ENCODE data around the gene NDUFS2. TPM values are rescaled to one million over a fixed set of nuclear protein-coding genes. Genes with fewer than 3 reads are reported as not detected.

Gene NDUFS2
- total and polyA plus RNA-seq, 9 of the 15 experiments (the other 6 are each of a cell fraction or from before 2014, with no cell fraction given): 70.0 to 176 (median 141) TPM

DNA sequence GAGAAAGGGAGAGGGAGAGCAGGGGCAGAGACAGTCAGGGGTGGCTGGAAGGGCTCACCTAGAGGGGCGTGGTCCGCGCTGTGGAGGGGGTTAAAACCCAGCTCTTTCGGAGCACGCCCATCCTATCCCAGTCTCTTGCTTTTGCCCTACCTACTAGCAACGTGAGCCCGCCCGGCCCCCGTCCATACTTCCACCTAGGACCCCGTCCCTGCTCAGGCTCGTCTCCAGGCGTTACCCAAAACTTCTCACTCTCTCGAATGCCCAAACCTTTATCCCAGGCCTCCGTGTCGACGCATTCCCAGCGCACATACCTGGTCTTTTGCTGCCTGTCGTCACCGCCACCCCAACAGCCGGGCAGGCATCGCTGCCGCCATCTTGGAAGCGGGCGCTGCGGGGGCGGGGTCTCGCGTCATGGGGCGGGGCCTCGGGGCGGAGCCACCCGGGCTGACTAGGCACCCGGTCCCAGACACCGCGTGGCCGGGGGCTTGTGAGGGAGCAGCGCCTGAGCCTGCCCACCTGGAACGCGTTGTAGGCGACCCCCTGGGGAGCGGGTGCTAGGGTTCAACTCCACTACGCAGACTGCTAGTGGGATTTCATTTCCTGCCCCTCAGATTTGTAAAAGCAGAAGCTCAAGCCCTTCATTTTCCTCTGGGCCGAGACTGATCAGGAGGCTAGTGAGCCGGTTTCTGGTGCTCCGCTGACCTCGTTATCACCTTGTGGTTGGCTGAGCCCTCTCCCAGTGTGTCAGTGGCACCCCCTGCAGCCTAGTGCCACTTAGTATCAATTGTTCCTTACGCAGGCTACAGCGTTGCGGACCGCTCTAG is 24.8 kb upstream of the NDUFS2 start, which contains the start of gene B4GALT3 (continued):
- peak; percentile 49 for TF ChIP-seq CCNT2 (IDR thresholded peaks at IDR 0.05; ENCODE audit: borderline replicate concordance, extremely low read depth, insufficient read length, low read depth, low read length)
- TF ChIP-seq POLR3A (IDR thresholded peaks at IDR 0.05; ENCODE audit: borderline replicate concordance, extremely low read depth, insufficient read depth, insufficient read length): no peak
- TF ChIP-seq NR2F6 (CRISPR knock-in tag; IDR thresholded peaks at IDR 0.05): 0 out of 2 replicates have a peak, but pooled peaks have one; percentile 9
- TF ChIP-seq, protein P1, sequence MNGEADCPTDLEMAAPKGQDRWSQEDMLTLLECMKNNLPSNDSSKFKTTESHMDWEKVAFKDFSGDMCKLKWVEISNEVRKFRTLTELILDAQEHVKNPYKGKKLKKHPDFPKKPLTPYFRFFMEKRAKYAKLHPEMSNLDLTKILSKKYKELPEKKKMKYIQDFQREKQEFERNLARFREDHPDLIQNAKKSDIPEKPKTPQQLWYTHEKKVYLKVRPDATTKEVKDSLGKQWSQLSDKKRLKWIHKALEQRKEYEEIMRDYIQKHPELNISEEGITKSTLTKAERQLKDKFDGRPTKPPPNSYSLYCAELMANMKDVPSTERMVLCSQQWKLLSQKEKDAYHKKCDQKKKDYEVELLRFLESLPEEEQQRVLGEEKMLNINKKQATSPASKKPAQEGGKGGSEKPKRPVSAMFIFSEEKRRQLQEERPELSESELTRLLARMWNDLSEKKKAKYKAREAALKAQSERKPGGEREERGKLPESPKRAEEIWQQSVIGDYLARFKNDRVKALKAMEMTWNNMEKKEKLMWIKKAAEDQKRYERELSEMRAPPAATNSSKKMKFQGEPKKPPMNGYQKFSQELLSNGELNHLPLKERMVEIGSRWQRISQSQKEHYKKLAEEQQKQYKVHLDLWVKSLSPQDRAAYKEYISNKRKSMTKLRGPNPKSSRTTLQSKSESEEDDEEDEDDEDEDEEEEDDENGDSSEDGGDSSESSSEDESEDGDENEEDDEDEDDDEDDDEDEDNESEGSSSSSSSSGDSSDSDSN (IDR thresholded peaks at IDR 0.05; ENCODE audit: borderline replicate concordance in 1 of 2, low read depth in 2 of 2, low read length in 2 of 2): 0 out of 4 replicates have a peak, but pooled peaks of 1 of the 2 experiments have one; percentile 50
- peak; percentile 51; the same call in 1 of the 2 replicates for TF ChIP-seq GATA2 (CRISPR knock-in tag; IDR thresholded peaks at IDR 0.05)
- TF ChIP-seq POLR2H (tag; IDR thresholded peaks at IDR 0.05; ENCODE audit: low read depth): peak; percentile 88
- TF ChIP-seq MYC (IDR thresholded peaks at IDR 0.05; ENCODE audit: low read depth, low read length): peak; percentile 98
- peak; percentile 79 for TF ChIP-seq MYC (CRISPR knock-in tag; IDR thresholded peaks at IDR 0.05; ENCODE audit: borderline replicate concordance, low read depth)
- TF ChIP-seq ZSCAN32 (CRISPR knock-in tag; IDR thresholded peaks at IDR 0.05): no peak
- no peak for TF ChIP-seq ZC3H11A (IDR thresholded peaks at IDR 0.05; ENCODE audit: low read depth, low read length)
- peak; percentile 43 for TF ChIP-seq NFE2 (IDR thresholded peaks at IDR 0.05; ENCODE audit: low read depth)
- TF ChIP-seq EP300 (IDR thresholded peaks at IDR 0.05; ENCODE audit: low read length): peak; percentile 61
- peak; percentile 94 for TF ChIP-seq SUPT5H (IDR thresholded peaks at IDR 0.05)
- peak; percentile 84; the same call in 1 of the 2 replicates for TF ChIP-seq KDM2B (CRISPR knock-in tag; IDR thresholded peaks at IDR 0.05)
- TF ChIP-seq ZNF589 (CRISPR knock-in tag; IDR thresholded peaks at IDR 0.05; ENCODE audit: low read depth): peak; percentile 49; the same call in 1 of the 2 replicates
- peak; percentile 76; the same call in 1 of the 2 replicates for TF ChIP-seq TOE1 (IDR thresholded peaks at IDR 0.05; ENCODE audit: borderline replicate concordance)
- 0 out of 2 replicates have a peak, but pooled peaks have one; percentile 15 for TF ChIP-seq TOE1 (CRISPR knock-in tag; IDR thresholded peaks at IDR 0.05; ENCODE audit: borderline replicate concordance, low read depth)
- peak; percentile 90 for TF ChIP-seq SMAD4 (CRISPR knock-in tag; conservative IDR thresholded peaks at IDR 0.05)
- TF ChIP-seq, protein P2, sequence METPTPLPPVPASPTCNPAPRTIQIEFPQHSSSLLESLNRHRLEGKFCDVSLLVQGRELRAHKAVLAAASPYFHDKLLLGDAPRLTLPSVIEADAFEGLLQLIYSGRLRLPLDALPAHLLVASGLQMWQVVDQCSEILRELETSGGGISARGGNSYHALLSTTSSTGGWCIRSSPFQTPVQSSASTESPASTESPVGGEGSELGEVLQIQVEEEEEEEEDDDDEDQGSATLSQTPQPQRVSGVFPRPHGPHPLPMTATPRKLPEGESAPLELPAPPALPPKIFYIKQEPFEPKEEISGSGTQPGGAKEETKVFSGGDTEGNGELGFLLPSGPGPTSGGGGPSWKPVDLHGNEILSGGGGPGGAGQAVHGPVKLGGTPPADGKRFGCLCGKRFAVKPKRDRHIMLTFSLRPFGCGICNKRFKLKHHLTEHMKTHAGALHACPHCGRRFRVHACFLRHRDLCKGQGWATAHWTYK (CRISPR knock-in tag; IDR thresholded peaks at IDR 0.05): 0 out of 2 replicates have a peak, but pooled peaks have one; percentile 43
- peak; percentile 57 for TF ChIP-seq SMC3 (conservative IDR thresholded peaks at IDR 0.05; ENCODE audit: insufficient read depth, low read depth, low read length)
- peak in 1 of 2 experiments; percentile 76; a peak in 1 of 3 replicates for TF ChIP-seq CBX3 (IDR thresholded peaks at IDR 0.05; ENCODE audit: borderline replicate concordance in 1 of 2, low read length in 2 of 2)
- TF ChIP-seq HNRNPUL1 (IDR thresholded peaks at IDR 0.05; ENCODE audit: low read length): no peak
- TF ChIP-seq ZNF584 (CRISPR knock-in tag; IDR thresholded peaks at IDR 0.05; ENCODE audit: low read depth): 0 out of 2 replicates have a peak, but pooled peaks have one; percentile 32
- peak; percentile 90 for TF ChIP-seq ZNF24 (IDR thresholded peaks at IDR 0.05)
- TF ChIP-seq POLR2B (IDR thresholded peaks at IDR 0.05; ENCODE audit: low read depth, partially characterized antibody): peak; percentile 91
